Measurements from ENCODE around the gene RENBP.
"Not testable (repeated sequence)": the region's sequence is repeated elsewhere in the genome, so short reads cannot be mapped to it uniquely, and the experiment has no call there.

The RENBP gene

DNA sequence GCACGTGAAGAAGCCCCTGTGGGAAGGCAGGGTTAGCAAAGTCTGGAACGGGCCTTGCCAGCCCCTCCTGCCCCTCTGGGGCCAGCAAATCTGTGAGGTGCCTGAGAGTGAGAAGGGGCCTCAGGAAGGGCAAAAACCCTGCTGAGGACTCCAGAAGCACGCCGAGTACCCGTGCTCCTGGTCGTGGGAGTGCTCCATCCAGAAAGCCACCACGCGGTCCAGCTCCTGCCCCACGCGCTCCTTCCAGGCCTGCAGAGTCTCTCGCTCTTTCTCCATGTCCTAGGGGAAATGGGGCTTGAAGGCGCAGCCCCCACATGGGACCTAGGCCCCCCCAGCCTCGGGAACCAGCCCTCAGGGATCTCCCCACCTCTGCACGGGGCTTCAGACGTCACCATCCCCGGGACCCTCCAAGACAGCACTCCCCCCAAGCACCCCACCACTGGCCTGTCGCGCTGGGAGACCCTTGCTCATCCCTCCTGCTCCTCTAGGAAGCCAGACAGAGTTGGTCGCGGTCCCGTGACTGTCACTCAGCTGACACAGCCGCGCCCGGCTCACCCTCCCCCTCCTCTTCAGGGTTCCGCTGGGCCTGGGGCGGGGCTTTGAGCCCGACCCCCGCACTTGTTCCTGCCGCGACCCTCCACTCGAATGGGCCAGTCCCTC, at the start of gene RENBP:
Gene RENBP (minus strand): TSS at position 504 of the 660 bp plus-strand sequence. CDS start 33 bp downstream, at position 471.
- no peak for DNase-seq (ENCODE audit: low read depth)

DNA sequence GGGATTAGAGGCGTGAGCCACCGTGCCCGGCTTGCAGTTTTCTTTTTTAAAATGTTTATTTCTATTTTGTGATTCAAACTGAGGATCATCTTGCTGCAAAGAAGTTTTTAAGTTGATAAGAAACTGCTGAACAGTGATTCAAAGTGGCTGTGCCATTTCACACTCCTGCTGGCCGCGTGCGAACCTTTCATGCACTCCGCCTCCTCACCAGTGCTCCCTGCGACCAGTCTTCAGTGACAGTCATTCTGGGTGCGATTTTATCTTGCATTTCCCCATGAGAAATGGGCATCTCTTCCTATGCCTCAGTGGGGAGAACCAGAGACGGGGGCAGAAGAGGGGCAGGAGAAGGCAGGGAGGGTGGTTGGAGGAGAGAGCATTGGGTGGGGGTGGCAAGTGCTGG, 49.5 kb upstream of the RENBP start:
- no peak for DNase-seq (ENCODE audit: low read depth)

DNA sequence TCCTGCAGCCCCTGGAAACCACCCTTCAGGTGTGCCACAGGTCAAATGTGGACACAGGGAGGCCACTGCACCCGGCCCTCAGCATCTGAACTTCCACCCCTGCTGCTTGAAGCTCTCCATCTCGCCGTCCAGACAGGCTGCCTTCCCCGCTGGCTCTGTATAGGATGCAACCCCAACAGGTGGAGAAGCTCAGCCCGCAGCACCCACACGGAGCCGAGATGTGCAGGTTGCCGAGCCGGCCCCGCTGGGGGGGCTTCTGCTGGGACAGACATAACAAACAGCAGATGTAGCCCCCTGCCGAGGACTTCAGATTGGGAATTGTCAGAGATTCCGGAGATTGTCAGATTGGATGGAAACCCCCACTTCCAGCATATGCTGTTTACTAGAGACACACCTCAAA, 48.6 kb upstream of the RENBP start:
- no peak for DNase-seq (ENCODE audit: low read depth)

DNA sequence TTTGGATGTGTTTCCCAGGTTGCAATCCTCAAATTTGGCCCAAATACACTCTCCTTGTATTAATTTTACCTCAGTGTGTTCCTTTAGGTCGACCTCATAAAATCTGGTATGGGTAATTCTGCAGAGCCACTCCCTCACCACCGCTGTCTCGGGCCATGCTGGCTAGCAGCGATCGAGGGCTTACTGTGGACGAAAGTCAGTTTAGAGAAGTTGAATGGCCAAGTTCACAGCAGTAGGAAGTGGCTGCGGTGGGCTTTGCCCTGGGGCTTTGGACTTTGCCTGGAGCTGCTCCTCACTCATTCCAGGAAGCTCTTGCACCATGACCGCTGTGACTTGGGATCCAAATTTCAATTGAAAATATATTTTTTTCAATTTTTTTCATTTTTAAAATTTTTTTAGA, 47.7 kb upstream of the RENBP start:
- DNase-seq (ENCODE audit: low read depth) = no peak

DNA sequence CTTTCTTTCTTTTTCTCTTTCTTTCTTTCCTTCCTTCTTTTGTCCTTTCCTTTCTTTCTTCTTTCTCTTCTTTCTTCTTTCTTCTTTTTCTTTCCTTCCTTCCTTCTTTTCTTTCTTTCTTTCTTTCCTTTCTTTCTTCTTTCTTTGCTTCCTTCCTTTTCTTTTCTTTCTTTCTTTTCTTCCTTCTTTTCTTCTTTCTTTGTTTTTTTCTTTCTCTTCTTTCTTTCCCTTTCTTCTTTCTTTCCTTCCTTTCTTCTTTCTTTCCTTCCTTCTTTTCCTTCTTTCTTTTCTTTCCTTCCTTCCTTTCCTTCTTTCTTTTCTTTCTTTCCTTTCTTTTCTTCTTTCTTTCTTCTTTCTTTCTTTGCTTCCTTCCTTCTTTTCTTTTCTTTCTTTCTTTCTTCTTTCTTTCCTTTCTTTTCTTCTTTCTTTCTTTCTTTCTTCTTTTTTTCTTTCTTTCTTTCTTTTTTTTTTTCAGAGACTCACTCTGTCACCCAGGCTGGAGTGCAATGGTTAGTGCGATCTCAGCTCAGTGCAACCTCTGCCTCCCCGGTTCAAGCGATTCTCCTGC, 46.7 kb upstream of the RENBP start:
- no peak for DNase-seq (ENCODE audit: low read depth)

DNA sequence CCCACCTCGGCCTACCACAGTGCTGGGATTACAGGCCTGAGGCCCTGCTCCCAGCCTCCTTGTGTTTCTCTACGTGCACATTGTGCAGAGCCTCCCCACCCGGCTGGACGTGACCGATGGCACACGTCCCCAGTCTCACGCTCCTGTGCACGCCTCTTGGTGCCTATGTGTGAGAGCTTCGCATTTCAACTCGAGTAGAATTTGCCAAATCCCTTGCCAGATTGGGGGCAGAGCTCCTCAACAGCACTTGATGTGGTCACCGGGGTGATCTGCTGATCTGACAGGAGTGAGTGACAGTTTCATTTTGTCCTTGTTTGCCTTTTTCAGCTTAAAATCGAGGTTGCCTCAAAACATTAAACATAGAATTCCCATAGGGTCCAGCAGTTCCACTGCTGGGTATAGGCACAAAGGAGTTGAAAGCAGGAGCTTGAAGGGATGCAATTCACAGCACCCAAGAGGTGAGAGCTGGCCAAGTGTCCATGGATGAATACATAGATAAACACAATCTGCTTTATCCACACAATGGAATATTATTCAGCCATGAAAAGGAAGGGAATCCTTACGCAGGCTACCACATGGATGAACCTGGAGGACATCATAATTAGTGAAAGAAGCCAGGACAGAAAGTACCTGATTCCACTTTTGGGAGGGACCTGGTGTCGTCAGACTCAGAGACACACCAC, 45.7 kb upstream of the RENBP start:
- DNase-seq (ENCODE audit: low read depth) = no peak

DNA sequence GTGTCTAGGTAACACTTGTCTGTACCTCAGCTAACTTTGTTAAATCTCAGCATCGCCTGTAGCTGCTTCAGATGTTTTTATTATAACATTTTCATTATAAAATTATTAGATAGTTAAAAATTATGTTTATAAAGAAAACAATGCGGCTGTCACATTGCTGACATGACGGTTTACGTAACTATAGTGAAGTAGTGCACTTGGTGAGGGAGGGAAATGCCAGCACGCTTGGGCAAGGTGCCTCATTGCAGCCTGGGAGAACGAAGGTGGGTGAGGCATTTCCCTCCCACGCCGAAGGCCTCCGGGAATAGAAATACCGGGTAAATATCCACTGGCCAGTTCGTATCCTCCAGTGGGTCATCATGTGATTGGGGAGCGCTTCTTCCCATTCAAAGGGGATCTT, 44.0 kb upstream of the RENBP start:
- DNase-seq (ENCODE audit: low read depth) = no peak

DNA sequence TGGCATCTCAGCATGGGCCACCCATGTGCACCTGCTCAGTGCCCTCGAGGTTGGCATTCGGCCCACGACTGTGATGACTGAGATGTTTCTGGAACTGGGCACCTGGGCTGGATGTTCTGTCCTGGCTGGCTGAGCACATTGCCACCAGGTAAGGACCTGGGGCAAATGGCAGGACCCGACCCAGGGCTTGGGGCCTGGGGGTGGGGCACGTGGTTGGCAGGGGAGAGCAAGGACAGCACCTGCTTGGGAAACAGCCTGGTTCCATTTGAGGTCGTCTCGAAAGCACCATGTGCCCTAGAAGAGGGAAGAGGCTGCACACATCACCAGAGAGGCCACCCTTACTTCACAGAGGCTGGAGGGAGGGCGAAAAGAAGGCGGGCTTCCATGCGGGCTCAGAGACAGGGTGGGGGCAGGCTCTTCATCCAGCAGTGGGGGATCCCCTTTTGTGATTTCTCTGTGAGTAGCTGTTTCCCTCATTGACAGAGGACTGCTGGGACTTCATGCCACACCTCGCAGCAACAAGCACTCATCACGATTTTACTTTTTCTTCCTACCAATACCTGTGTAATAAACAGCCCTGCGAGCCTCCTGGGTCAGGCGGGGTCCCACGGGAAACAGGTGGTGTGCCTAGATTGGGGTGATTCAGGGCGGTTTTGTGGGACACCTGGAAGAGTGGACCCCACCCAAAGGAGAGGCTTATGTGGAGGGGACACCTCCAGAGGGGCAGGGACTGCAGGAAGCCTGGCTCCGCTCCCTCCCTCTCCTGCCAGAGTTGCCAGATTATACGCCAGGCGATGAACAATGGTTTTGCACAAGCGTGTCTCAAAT, 40.1 kb upstream of the RENBP start:
- DNase-seq (ENCODE audit: low read depth) = no peak

DNA sequence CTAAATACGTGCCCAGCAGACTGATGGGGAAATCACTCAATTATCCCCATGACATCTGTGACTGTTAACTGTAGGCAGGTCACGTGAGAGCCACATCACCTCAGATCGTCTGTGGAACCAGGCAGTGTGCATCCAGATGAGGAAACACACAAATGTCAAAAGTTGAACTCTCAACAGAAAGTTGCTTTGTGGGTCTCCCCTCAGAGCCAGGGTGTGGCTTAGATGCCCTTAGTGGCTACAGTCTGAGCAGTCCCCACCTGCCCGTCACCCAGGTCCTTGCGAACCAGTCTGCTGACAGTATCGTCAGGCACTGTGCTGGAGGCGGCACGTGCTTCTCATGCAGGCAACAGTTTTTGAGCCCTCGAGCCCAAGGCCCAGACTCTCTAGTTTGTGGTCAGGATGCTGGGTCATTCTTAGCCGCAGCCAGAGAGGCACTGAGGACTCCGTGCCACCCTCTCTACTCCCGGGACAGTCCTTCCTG, 38.9 kb upstream of the RENBP start:
- DNase-seq (ENCODE audit: low read depth) = no peak

DNA sequence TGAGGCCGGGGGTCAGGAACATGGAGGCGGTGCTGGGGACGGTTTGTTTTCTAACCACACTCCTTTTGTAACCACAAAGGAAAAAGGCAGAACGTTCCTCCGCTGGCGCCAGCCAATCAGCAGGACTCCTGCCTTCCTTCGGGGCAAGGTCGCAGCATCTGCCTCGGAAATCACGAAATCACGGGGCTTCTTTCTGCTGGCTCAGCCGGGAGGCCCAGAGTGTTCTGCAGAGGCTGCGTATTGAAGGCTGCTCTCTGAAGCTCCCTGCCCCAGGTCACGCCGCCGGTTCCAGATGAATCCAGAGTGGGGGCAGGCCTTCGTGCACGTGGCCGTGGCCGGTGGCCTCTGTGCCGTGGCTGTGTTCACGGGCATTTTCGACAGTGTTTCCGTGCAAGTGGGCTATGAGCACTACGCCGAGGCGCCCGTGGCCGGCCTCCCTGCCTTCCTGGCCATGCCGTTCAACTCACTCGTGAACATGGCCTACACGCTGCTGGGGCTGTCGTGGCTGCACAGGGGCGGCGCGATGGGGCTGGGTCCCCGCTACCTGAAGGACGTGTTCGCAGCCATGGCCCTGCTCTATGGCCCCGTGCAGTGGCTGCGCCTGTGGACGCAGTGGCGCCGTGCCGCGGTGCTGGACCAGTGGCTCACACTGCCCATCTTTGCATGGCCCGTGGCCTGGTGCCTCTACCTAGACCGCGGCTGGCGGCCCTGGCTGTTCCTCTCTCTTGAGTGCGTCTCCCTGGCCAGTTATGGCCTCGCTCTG, 37.5 kb upstream of the RENBP start:
- DNase-seq (ENCODE audit: low read depth) = no peak

DNA sequence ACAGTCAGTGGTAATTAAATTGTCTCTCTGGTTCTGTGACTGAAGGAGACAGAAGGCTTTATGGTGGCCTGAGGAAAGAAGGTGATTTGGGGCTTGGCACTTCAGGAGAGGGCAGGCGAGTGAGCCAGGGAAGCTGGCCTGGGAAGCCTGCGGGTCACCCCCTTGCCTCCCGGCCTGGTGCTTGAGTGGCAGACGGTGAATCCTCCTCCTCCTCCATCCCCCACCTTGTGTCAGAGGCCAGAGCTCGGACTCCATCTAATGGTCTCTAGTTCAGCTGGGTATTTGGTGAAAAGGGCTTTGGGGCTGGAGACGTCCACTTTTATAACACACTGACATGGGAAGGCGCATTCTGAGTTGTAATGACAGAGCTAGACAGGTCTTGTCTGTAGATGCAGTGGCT, 36.8 kb upstream of the RENBP start:
- DNase-seq (ENCODE audit: low read depth) = no peak

DNA sequence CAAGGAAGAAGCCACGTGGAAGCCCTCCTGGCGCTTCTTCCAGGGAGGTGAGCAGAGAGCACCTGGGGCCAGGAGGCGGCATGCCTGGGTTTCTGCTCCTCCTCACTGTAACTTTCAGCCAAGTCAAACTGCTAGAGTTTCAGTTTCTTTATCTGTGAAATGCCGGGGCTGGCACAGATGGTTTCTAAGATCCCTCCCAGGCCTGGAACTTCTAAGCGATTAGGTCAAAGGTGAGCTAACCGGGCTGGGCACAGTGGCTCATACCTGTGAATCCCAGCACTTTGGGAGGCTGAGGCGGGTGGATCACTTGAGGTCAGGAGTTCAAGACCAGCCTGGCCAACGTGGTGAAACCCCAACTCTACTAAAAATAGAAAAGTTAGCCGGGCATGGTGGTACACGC, 36.0 kb upstream of the RENBP start:
- not testable (repeated sequence) for DNase-seq (ENCODE audit: low read depth)

DNA sequence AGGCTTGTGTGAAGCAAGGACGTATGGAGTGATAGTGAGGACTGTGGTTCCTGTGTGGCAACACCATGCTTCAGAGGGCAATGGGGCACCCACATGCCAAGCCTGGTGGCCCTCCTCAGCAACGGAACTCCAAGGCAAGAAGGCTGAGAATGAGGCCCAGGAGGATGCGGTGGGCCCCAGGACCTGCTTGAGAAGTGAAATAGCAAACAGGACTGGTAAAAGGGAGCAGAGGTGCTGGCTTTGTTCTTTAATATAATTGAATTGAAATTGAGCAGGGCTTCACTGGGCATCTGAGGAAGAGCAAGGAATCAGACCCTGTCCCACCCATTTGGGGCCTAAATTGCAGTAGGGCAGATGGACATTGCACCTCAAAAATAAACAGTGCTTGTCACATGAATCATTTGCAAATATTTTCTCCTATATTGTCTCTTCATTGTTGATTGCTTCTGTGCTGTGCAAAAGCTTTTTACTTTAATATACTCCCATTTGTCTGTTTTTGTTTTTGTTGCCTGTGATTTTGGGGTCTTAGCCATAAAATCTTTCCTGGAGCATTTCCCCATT, 30.4 kb upstream of the RENBP start:
- DNase-seq (ENCODE audit: low read depth) = no peak

DNA sequence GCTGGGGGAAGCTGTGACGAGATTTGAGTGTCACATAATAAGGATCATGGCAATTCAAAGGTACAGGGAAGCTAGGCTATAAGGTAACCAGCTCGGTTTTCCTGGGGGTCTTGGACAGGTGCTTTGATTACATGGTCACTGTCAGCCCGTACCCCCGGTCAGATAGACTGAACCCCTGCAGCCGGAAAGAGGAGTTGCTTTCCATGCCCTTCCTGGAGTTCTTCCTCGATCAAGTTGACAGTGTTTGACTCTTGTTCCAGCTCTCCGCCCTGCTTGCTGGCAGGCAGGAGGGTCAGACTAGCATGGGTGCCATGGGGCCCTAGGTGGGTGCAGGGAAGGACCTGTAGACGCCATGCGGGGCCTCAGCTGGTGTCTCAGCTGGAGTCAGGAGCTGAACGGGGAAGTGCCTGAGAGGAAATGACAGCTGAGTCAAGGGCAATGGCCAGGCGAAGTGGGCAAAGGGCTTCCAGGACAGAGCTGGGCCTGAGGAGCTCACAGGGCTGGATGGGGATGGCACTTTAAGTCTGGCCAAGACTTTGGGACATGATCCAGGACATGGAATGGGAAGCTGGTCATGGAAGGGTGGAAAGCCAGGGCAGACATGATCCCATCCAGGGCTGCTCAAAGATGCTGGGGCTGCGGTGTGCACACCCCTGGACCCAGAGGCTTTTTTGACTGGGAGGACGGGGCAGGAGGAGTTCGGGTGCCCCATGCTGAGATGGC, 29.7 kb upstream of the RENBP start:
- DNase-seq (ENCODE audit: low read depth) = no peak

DNA sequence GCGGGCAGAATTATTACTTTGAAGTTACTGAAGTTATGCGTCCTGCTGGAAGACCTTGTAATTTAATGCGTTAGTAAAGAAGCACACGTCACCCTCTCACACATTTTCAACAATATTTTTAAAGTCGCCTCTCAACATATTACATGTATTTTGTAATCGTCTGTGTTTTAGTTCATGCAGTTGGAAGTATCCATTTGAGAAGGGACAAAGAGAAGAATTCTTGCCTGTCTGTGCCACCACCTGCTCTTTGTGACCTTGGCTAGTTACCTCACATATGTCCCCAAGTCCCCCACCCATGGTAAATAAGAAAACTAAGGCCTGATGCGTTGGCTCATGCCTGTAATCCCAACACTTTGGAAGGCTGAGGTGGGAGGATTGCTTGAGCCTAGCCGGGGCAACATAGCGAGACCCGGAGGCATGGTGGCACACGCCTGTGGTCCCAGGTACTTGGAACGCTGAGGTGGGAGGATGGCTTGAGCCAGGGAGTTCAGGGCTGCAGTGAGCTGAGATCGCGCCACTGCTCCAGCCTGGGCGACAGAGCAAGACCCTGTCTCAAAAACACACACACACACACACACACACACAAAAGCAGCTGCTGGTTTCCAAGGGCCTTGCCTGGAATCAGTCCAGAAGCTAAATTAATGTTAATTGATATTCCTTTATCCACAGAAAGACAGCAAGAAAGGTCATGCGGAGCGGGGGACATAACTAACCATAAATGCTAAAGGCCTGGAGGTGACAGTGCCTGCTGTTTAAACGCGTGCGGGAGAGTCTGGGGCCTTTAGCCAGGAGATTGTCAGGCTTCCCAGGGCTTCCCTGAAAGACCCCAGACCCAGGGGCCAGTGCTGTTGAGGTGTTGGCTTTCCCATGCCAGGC, 28.9 kb upstream of the RENBP start:
- no peak for DNase-seq (ENCODE audit: low read depth)

DNA sequence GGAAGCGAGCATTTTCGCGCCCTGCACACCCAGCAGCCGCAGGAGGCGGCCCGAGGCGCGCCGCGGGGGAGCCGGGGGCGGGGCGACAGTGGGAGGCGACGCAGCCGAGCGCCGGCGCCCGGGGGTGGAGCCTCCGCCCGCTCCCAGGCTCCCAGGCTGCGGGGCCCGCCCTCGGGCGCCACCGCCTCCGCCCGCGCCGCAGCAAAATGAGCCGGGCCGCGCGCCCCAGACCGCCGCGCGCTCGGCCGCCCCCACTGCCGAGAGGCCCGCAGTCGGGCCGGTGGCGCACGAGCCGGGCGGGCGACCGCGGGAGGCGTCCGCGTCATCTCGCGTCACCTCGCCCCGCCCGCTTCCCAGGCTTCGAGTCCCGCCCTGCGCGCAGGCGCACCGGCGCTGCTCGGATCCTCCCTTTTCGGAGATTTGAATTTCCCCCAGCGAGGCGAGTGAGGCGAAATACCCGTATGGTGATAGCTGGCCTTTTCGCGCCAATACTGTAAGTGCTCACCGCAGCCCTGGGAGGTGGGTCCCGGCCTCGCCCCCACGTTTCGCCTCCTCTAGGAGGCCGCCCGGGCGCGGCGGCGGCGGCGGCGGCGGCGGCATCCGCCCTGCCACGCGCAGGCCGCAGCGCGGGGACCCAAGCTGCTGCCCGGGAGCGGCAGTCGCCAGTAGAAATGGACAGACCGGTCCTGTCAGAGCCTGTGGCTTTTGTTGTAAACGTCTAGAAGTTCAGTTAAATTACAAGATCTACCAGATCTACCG, 28.1 kb upstream of the RENBP start, which contains the start of gene TMEM187:
Gene TMEM187 (plus strand): TSS at position 387 of the 759 bp plus-strand sequence. CDS start 9,309 bp downstream, outside the sequence.
- DNase-seq (ENCODE audit: low read depth) = peak; percentile 78

DNA sequence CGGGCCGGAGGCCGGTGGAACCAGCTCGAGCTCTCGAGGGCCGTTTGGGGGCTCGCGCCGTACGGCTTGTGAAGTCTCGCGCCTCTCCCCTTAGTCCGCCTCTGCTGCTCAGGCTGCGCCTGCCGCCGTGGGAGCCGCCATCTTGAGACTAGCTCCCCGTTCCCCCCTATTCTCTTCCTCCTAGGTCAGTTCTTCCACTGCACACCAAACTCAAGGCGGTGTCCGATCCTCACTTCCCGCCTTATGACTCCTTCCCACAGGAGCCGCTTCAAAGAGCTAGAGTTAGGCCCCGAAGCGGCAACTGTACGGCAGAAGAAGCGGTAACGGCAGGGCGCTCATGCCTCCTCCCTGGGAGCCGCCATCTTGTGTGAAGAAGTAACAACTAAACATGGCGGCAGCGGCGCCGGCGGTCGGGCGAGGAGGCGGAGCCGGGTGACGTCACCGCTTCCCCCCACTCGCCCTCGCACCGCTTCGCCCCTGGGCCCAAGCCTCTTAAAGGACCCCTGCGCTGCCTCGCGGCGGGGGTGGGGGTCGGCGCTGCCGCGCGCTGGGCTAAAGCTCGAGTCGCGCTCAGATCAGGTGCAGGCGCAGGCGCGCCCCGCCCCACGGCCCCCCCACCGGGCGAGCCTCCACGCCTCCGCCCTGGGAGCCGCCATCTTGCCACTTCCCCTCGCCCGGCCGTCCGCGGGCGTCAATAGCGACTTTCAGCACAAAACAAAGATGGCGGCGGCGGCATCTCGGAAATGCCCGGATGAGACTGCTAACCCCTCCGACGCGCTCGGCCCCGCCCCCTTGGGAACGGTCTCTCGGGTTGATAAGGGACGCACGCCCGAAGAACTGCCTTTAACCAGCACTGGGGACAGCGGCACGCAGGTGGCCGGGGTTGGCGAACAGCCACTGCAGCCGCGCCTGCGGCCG, 27.3 kb upstream of the RENBP start, which contains the start of gene HCFC1:
Gene HCFC1 (minus strand): TSS at position 369 of the 918 bp plus-strand sequence. CDS start 978 bp downstream, outside the sequence.
- DNase-seq (ENCODE audit: low read depth) = peak; percentile 83

DNA sequence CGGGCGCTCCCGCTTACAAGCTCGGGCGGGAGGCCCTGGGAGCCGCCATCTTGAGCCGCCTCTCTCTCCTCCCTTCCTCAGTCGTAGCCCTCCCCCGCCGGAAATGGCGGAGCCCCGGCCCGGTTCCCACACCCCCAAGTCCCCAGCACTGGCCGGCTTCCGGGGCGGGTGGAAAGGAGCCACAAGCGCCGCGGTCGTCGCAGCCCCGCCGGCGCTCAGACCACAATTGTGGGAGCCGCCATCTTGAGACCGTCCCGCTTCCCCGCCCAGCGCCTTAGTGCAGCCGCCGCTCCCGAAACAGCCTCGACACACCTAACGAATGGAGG, 26.6 kb upstream of the RENBP start:
- DNase-seq (ENCODE audit: low read depth) = peak; percentile 84
